HG03520 (cell line): ENCODE results near the gene HSP90B1.

Source experiments
- ATAC-seq: cut with Tn5 transposase; IDR thresholded peaks from one replicate; pipeline ENCODE4 v1.9.1; 2021; ENCODE audit warnings: mild to moderate bottlenecking, moderate library complexity; ENCODE audit not compliant: unreplicated experiment

The HSP90B1 gene

GRCh38 chr12:103969391-103969790 lies 39.2 kb downstream of the HSP90B1 start:
- no peak for ATAC-seq

GRCh38 chr12:103973909-103974308 lies 43.7 kb downstream of the HSP90B1 start:
- ATAC-seq, result no peak

- ATAC-seq, result no peak
Observed at GRCh38 chr12:103975368-103975767, 45.2 kb downstream of the HSP90B1 start.

GRCh38 chr12:103978384-103978982 lies 48.3 kb downstream of the HSP90B1 start:
- ATAC-seq, result no peak

- ATAC-seq, result no peak
Observed at GRCh38 chr12:103986829-103987228, 56.6 kb downstream of the HSP90B1 start.

GRCh38 chr12:103994235-103994634 lies 64.0 kb downstream of the HSP90B1 start:
- ATAC-seq, result no peak

GRCh38 chr12:103996595-103996994 lies 66.4 kb downstream of the HSP90B1 start:
- no peak for ATAC-seq

- no peak for ATAC-seq
Observed at GRCh38 chr12:103997286-103997900, 67.2 kb downstream of the HSP90B1 start.
